ENCODE results near the gene RNF133. TPM values are rescaled to one million over a fixed set of nuclear protein-coding genes. Genes with fewer than 3 reads are reported as not detected.

RNF133 gene
- total and polyA plus RNA-seq, 2 donors (not counting 1 experiment from before 2014, with no cell fraction given): not detected

DNA sequence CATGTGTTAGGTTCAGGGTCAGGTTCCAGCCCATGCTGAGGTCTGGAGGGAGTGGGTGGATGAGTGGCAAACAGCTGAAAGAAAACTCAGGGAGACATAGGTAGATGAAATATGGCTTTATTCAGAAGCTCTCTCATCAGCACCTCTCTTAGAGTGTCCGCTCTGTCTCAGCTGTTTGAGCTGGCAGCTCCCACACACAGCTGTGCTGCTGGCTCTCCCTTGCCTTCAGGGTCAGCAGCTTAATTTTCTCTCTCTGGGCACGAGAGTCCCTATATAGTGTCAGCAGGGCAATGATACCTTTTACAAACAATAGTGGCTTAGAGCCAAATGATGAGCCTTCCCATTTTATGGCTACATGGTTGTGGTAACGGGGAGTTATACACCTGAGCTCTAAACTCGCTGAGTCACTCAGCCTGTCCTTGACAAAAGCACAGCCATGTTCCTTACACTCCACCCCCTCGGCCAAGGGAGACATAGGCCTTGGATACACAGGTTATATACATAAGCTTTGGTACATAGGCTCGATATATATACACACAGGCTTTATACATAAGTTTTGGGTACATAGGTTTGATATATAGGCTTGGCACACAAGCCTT, 10.4 kb downstream of the RNF133 start:
- ATAC-seq (ENCODE audit: low read depth) (no peak), DNase-seq (no peak)
- Histone ChIP-seq H3K9me3 (ENCODE audit: control extremely low read depth in 1 of 3, control insufficient read depth in 2 of 3, insufficient read depth in 1 of 3, low read length in 2 of 3) (peaks cover 0 to 20% (median 0%) of the 10 kb centered on the region in 3 donors), H3K4me1 (ENCODE audit: control insufficient read depth in 2 of 2, insufficient read depth in 2 of 2, low read length in 2 of 2) (no peaks in the 10 kb centered on the region), H3K27ac (ENCODE audit: low read length in 2 of 2) (no peak overlapping the region), H4K20me1 (ENCODE audit: control insufficient read depth, insufficient read depth, low read length, poor library complexity, severe bottlenecking) (no peaks in the 10 kb centered on the region), H3K27me3 (replicated peaks in 1 of 4; ENCODE audit: control extremely low read depth in 1 of 4, control insufficient read depth in 3 of 4, insufficient read depth in 4 of 4, low read length in 3 of 4) (no peaks in the 10 kb centered on the region), H3K36me3 (replicated peaks in 1 of 2; ENCODE audit: control extremely low read depth in 1 of 2, control insufficient read depth in 1 of 2, extremely low read depth in 1 of 2, insufficient read depth in 2 of 2, low read length in 1 of 2) (no peaks in the 10 kb centered on the region), H3K4me2 (replicated peaks; ENCODE audit: low read depth, low read length, poor library complexity, severe bottlenecking) (no peak overlapping the region), H2AFZ (ENCODE audit: insufficient read depth, low read depth, low read length, poor library complexity, severe bottlenecking) (no peak overlapping the region), H3K9ac (ENCODE audit: low read length) (no peak overlapping the region), H3K79me2 (ENCODE audit: control insufficient read depth, insufficient read depth, low read length) (no peaks in the 10 kb centered on the region), H3K4me3 (ENCODE audit: control extremely low read depth in 1 of 5, extremely low read depth in 1 of 5, insufficient read depth in 1 of 5, low read depth in 2 of 5, low read length in 4 of 5) (no peak overlapping the region)
- Mint-ChIP-seq H3K9me3 (ENCODE audit: insufficient read depth) (peaks cover 4% of the 10 kb centered on the region), H3K27me3 (no peaks in the 10 kb centered on the region), H3K4me3 (no peak overlapping the region), H3K4me1 (no peaks in the 10 kb centered on the region), H3K27ac (no peak overlapping the region)
- TF ChIP-seq CTCF (IDR thresholded peaks at IDR 0.05): no peak
- no peak for TF ChIP-seq EZH2 (IDR thresholded peaks at IDR 0.05; ENCODE audit: borderline replicate concordance, insufficient read depth, low read depth, low read length, poor library complexity, severe bottlenecking)
- 100% methylated on average over 1 of the region's 6 CpGs for WGBS (ENCODE audit: insufficient coverage)
- ChIA-PET CTCF (no interaction called here), POLR2A (no interaction called here)
- intact Hi-C loops (cut with micrococcal nuclease): no loop called here

DNA sequence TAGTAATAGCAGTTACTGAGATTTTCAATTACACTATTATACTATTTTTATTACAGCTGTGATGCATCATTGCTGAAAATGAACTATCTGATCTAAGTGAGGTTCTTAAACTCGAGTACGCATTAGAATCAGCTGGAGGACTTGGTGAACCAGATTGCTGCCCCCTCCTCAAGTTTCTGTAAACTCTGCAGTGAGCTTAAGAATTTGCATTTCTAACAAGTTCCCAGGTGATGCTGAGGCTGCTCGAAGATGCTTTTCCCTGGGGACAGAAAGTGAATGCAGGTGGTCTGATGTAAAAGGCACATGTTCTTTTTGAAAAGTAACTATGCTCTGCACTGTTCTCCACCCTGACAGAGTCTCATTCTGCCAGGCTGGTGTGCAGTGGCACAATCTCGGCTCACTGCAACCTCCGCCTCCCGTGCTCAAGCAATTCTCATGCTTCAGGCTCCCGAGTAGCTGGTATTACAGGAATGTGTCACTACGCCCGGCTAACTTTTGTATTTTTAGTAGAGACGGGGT, 12.5 kb downstream of the RNF133 start:
- H3K4me1 ChIP-seq (ENCODE audit: control insufficient read depth in 2 of 2, insufficient read depth in 2 of 2, low read length in 2 of 2): no peaks in the 10 kb centered on the region
- no peak overlapping the region for H3K27ac ChIP-seq (ENCODE audit: low read length in 2 of 2)
- Mint-ChIP-seq H3K4me1 (no peaks in the 10 kb centered on the region), H3K27ac (no peak overlapping the region), H3K9me3 (ENCODE audit: insufficient read depth) (no peaks in the 10 kb centered on the region), H3K4me3 (no peak overlapping the region), H3K27me3 (no peaks in the 10 kb centered on the region)
- no peaks in the 10 kb centered on the region for H3K79me2 ChIP-seq (ENCODE audit: control insufficient read depth, insufficient read depth, low read length)
- no peak overlapping the region for H2AFZ ChIP-seq (ENCODE audit: insufficient read depth, low read depth, low read length, poor library complexity, severe bottlenecking)
- DNase-seq: no peak
- H3K27me3 ChIP-seq (replicated peaks in 1 of 4; ENCODE audit: control extremely low read depth in 1 of 4, control insufficient read depth in 3 of 4, insufficient read depth in 4 of 4, low read length in 3 of 4): no peaks in the 10 kb centered on the region
- POLR2A ChIA-PET: no interaction called here
- intact Hi-C loops (cut with micrococcal nuclease): no loop called here
- H3K36me3 ChIP-seq (replicated peaks in 1 of 2; ENCODE audit: control extremely low read depth in 1 of 2, control insufficient read depth in 1 of 2, extremely low read depth in 1 of 2, insufficient read depth in 2 of 2, low read length in 1 of 2): no peaks in the 10 kb centered on the region
- H3K9me3 ChIP-seq (ENCODE audit: control extremely low read depth in 1 of 3, control insufficient read depth in 2 of 3, insufficient read depth in 1 of 3, low read length in 2 of 3): peaks cover 0 to 11% (median 0%) of the 10 kb centered on the region in 3 donors
- TF ChIP-seq EZH2 (IDR thresholded peaks at IDR 0.05; ENCODE audit: borderline replicate concordance, insufficient read depth, low read depth, low read length, poor library complexity, severe bottlenecking): no peak
- no peak for TF ChIP-seq CTCF (IDR thresholded peaks at IDR 0.05)
- no peak for ATAC-seq (ENCODE audit: low read depth)
- CTCF ChIA-PET: no interaction called here
- no peak overlapping the region for H3K9ac ChIP-seq (ENCODE audit: low read length)
- no peaks in the 10 kb centered on the region for H4K20me1 ChIP-seq (ENCODE audit: control insufficient read depth, insufficient read depth, low read length, poor library complexity, severe bottlenecking)
- no peak overlapping the region for H3K4me3 ChIP-seq (ENCODE audit: control extremely low read depth in 1 of 5, extremely low read depth in 1 of 5, insufficient read depth in 1 of 5, low read depth in 2 of 5, low read length in 4 of 5)
- no peak overlapping the region for H3K4me2 ChIP-seq (replicated peaks; ENCODE audit: low read depth, low read length, poor library complexity, severe bottlenecking)
- WGBS (ENCODE audit: insufficient coverage): 63% methylated on average over 6 of the region's 10 CpGs

All from B cell (primary cell).